ENCODE results near the gene PIGQ. TPM values are rescaled to one million over a fixed set of nuclear protein-coding genes. Genes with fewer than 3 reads are reported as not detected.

PIGQ gene
- total and polyA plus RNA-seq, 2 of the 4 experiments (the other 2 are of a cell fraction): 5.9 to 36.8 TPM

DNA sequence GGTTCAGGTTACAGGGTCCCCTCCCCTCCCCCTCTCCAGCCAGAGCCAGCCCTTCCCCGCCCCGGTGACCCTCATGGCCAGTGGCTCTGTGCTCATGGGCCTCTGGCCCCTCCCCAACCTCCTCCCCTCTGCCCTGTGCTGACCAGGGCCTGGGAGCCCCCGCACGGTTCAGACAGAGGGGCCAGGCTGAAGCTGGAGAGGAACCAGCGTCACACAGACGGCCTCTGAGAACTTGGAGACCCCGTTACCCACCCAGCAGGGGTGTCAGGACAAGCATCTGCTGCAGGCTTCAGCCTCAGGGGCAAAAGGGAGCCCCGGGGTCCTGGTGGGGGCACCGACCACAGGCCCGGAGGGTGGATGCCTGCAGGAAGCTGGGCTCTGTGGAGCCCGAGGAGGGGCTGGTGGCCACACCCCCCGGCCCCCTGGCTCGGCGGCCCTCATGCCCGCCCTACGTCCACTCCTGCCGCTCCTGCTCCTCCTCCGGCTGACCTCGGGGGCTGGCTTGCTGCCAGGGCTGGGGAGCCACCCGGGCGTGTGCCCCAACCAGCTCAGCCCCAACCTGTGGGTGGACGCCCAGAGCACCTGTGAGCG, 61.1 kb downstream of the PIGQ start, which contains the start of gene WFIKKN1:
TSS of gene WFIKKN1 (plus strand) at position 171 of the 591 bp plus-strand sequence. CDS start at position 440, 269 bp downstream.
- no TSS peak for BruUV-seq (replicated peaks)
- Histone ChIP-seq H3K4me1 (ENCODE audit: control insufficient read depth, insufficient read depth, low read length) (peaks cover 32% of the 10 kb centered on the region), H3K23ac (ENCODE audit: low read depth, low read length) (no peak within 1 kb of the TSS), H3K9me1 (ENCODE audit: insufficient read depth, low read length) (no peaks in the 10 kb centered on the region; the same call in 1 of the 2 replicates), H2BK20ac (ENCODE audit: low read depth, low read length) (no peak within 1 kb of the TSS), H2BK120ac (ENCODE audit: low read depth, low read length) (0 out of 2 replicates have a peak within 1 kb of the TSS, but pooled peaks have one; percentile 4), H3K4me3 (ENCODE audit: insufficient read depth, low read depth, low read length) (no peak within 1 kb of the TSS), H2BK15ac (ENCODE audit: low read depth, low read length) (no peak within 1 kb of the TSS), H2AK5ac (ENCODE audit: low read depth, low read length) (no peak within 1 kb of the TSS), H2AFZ (replicated peaks; ENCODE audit: low read length, poor library complexity) (peak within 1 kb of the TSS; percentile 32), H2BK5ac (ENCODE audit: low read depth, low read length, poor library complexity, severe bottlenecking) (no peak within 1 kb of the TSS), H3K18ac (ENCODE audit: low read depth, low read length) (no peak within 1 kb of the TSS), H4K20me1 (ENCODE audit: insufficient read depth, low read length) (peaks cover 3% of the 10 kb centered on the region; the same call in 1 of the 2 replicates), H3K9ac (ENCODE audit: low read depth, low read length) (no peak within 1 kb of the TSS), H3K14ac (replicated peaks; ENCODE audit: low read depth, low read length) (no peak within 1 kb of the TSS), H4K8ac (ENCODE audit: low read depth in 2 of 2, low read length in 2 of 2) (no peak within 1 kb of the TSS), H3K27me3 (ENCODE audit: control insufficient read depth, insufficient read depth, low read length) (no peaks in the 10 kb centered on the region), H2AK9ac (replicated peaks; ENCODE audit: low read depth, low read length, poor library complexity) (peak within 1 kb of the TSS; percentile 81), H4K91ac (ENCODE audit: insufficient read depth, low read depth, low read length) (no peak within 1 kb of the TSS), H3K4me2 (ENCODE audit: low read depth, low read length) (no peak within 1 kb of the TSS; the same call in 1 of the 2 replicates), H3K27ac (ENCODE audit: insufficient read depth, low read length) (no peak within 1 kb of the TSS), H3K79me1 (ENCODE audit: low read depth in 1 of 2, low read length in 2 of 2) (peaks cover 3 to 29% of the 10 kb centered on the region in 2 experiments; a peak in 2 of 4 replicates), H3K4ac (ENCODE audit: low read depth, low read length) (no peak within 1 kb of the TSS), H3K56ac (ENCODE audit: extremely low read depth, insufficient read depth, low read length) (no peak within 1 kb of the TSS), H3K9me3 (ENCODE audit: control insufficient read depth, insufficient read depth, low read length) (no peaks in the 10 kb centered on the region), H4K5ac (ENCODE audit: low read depth, low read length) (no peak within 1 kb of the TSS), H3K36me3 (ENCODE audit: control insufficient read depth, insufficient read depth, low read length) (peaks cover 17% of the 10 kb centered on the region; the same call in 1 of the 2 replicates)
- TF ChIP-seq RFX5 (IDR thresholded peaks at IDR 0.05; ENCODE audit: low read depth, low read length) (no peak), SMC3 (IDR thresholded peaks at IDR 0.05; ENCODE audit: low read depth, low read length) (no peak), RAD21 (IDR thresholded peaks at IDR 0.05; ENCODE audit: low read length) (no peak), BHLHE40 (IDR thresholded peaks at IDR 0.05; ENCODE audit: low read depth, low read length) (no peak), CHD1 (IDR thresholded peaks at IDR 0.05; ENCODE audit: low read depth, low read length) (no peak), RCOR1 (IDR thresholded peaks at IDR 0.05; ENCODE audit: insufficient replicate concordance, low read length) (no peak), MAZ (IDR thresholded peaks at IDR 0.05; ENCODE audit: borderline replicate concordance, low read depth, low read length) (no peak), MXI1 (IDR thresholded peaks at IDR 0.05; ENCODE audit: borderline replicate concordance, low read depth, low read length) (no peak), FOS (IDR thresholded peaks at IDR 0.05; ENCODE audit: low read depth, low read length) (no peak)
- TF ChIP-seq, protein P1, sequence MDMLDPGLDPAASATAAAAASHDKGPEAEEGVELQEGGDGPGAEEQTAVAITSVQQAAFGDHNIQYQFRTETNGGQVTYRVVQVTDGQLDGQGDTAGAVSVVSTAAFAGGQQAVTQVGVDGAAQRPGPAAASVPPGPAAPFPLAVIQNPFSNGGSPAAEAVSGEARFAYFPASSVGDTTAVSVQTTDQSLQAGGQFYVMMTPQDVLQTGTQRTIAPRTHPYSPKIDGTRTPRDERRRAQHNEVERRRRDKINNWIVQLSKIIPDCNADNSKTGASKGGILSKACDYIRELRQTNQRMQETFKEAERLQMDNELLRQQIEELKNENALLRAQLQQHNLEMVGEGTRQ (IDR thresholded peaks at IDR 0.05; ENCODE audit: low read depth, low read length): no peak
- TF ChIP-seq, protein P2, sequence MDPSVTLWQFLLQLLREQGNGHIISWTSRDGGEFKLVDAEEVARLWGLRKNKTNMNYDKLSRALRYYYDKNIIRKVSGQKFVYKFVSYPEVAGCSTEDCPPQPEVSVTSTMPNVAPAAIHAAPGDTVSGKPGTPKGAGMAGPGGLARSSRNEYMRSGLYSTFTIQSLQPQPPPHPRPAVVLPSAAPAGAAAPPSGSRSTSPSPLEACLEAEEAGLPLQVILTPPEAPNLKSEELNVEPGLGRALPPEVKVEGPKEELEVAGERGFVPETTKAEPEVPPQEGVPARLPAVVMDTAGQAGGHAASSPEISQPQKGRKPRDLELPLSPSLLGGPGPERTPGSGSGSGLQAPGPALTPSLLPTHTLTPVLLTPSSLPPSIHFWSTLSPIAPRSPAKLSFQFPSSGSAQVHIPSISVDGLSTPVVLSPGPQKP (IDR thresholded peaks at IDR 0.05; ENCODE audit: borderline replicate concordance, low read depth, low read length): no peak
- in situ Hi-C loops (cut with MboI; ENCODE audit: low sequenced_read_pairs): no loop called here
- ChIA-PET POLR2A (ENCODE audit: unreplicated experiment) (no interaction called here), CTCF (no interaction called here)
- intact Hi-C loops (cut with micrococcal nuclease): no loop called here
- dilution Hi-C loops (cut with HindIII; ENCODE audit: low sequenced_read_pairs, unreplicated experiment): no loop called here
- no peak for ATAC-seq (ENCODE audit: low read depth)
- DNase-seq: no peak
- 21% methylated on average over 6 of the region's 23 CpGs; no CpG with 5 or more reads in 1 of the 2 experiments for WGBS, 2 experiments (ENCODE audit: extremely low coverage in 2 of 2, insufficient read length in 1 of 2)

Measured in IMR-90 (cell line).